Activated CD8-positive, alpha-beta memory T cell treated with anti-CD3 and anti-CD28 coated beads for 48 hours (primary cell): ENCODE data around the gene ARAP3.

Experiments
- DNase-seq, 3 experiments: peaks; one replicate each; pipeline ENCODE4 v3.0.0-alpha.2; 2020; ENCODE audit warnings: low read depth in 2 of 3, low spot score in 2 of 3

Gene ARAP3

DNA sequence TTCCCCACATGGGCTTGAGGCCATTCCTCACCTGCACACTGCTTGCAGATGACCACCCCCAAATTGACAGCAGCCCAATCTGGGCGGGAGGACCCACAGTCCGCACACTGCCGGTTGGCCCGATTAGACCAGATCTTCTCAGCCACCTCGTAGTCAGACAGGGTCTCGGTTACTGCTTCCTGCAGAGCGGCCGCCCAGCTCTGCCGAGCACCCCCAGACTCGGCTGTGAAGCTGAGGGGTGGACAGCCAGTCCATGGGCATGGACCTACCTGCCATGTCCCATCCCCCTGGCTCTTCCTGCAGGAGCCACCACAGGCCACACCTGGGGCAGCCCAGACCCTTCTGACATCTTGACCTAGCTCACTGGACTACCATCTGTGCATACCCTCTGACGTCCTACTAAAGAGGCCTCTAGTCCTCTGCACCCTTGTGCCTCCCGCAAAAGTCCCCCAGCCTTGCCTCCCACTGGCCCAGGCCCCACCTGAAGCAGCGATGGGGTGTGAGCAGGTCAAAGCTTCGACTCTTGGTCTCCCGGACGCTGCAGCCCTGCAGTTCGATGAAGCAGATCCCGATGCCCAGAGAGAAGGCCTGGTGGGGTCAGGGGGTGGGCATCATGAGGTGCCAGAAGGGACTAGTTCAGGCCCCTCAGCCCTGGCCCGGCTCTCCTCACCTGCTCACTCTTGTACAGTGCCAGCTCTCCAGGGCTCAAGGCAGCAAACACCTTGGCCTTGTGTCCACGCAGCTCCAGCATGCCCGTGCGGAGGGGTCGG, 9.8 kb downstream of the ARAP3 start:
- no peak for DNase-seq

GRCh38 chr5:141669520-141669919, 12.5 kb downstream of the ARAP3 start:
- DNase-seq, result no peak

DNA sequence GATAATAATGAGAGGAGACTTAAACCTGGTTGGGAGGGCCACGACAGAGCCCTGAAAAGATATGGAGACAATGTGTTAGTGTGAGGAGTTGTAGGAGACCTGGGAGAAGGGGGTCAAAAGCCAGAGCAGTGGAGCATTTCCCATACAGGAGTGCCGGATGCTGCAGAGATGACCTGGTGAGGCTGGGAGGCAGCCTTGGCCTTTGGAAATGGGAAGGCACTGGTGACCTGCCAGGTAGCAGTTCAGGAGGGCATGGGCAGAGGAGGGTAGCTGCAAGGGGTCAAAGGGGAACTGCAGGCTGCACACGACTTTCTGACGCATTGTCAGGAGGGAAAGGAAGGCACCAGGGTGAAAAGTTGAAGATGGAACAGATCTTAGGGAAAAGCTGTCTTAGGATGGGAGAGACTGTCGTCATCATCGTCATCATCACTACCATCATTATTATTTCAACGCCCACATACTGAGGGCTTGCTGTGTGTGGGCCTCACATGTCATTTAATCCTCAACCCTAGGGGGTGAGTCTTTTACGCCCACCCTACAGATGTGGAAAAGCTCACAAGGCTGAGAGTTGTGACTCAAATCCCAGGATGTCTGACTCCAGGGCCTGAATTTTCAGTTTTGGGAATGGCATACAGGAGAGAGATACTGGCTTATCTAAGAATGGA, 13.3 kb downstream of the ARAP3 start:
- no peak for DNase-seq

GRCh38 chr5:141665995-141666940, 15.8 kb downstream of the ARAP3 start:
- no peak for DNase-seq

GRCh38 chr5:141664733-141665461, 17.1 kb downstream of the ARAP3 start:
- DNase-seq, result peak; percentile 36 to 64 (median 62)

- no peak for DNase-seq
Measured at GRCh38 chr5:141663506-141663905, 18.5 kb downstream of the ARAP3 start.

- no peak for DNase-seq
Measured at GRCh38 chr5:141662028-141662427, 20.0 kb downstream of the ARAP3 start.

- no peak for DNase-seq
Measured at GRCh38 chr5:141657937-141658545, 24.0 kb downstream of the ARAP3 start.

DNA sequence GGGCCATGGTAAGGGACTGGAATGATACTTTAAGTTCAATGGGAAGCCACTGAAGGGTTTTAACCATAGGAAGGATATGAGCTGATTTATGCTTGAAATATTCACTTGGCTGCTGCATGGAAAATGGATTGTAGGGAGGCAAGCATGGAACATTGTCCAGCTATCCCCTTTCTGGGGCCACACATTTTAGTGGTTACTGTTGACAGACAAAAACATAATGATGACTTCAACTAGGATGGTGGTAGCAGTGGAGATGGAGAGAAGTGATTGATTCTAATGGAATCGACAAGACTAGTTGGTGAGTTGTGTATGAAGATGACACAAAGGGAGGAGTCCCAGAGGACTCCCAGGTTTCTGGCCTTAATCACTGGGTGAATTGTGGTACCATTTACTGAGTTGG, 24.6 kb downstream of the ARAP3 start:
- DNase-seq, result no peak

GRCh38 chr5:141656396-141656795, 25.6 kb downstream of the ARAP3 start:
- no peak for DNase-seq

DNA sequence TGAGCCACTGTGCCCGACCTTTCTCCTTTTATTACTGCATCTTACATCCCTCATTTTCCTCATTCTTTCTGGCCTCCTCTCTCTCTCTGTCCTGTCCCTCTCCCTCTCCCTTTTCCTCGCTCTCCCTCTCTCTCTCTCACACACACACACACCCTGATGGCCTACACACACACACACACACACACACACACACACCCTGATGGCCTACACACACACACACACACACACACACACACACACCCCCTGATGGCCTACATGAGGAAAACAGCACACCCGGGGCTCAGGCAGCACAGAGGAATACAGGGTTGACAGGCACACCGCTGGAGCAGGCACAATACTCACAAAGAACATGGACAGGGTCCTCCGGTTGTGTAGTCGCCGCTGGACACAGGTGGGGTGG, 27.0 kb downstream of the ARAP3 start:
- no peak for DNase-seq

- DNase-seq, result no peak
Measured at GRCh38 chr5:141654298-141654697, 27.7 kb downstream of the ARAP3 start.

- DNase-seq, result no peak
Measured at GRCh38 chr5:141651728-141652105, 30.3 kb downstream of the ARAP3 start.

- peak; percentile 73 to 87 (median 84) for DNase-seq
Measured at GRCh38 chr5:141650851-141651727, 30.9 kb downstream of the ARAP3 start, which contains the start of gene FCHSD1. TSS of gene FCHSD1 (minus strand) at chr5:141651418. CDS start at chr5:141651368, 50 bp downstream.

DNA sequence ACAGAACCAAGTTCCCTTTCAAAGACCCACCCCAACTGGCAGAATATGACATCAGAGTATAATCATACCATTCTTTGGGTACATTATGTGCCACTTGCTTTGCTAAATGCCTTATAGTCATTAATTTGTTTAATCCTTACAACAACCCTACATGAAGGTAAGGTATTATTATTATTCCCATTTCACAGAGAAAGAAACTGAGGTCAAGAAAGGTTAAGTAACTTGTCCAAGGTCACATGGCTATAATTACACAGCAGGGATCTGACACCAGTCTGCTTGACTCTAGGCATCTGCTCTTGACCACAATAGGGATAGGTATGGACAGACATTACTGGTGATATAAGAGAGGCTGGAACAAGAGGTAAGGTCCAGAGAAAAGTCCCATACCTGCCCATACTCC, 32.1 kb downstream of the ARAP3 start:
- no peak for DNase-seq

- no peak for DNase-seq
Measured at GRCh38 chr5:141649056-141649688, 32.9 kb downstream of the ARAP3 start.

DNA sequence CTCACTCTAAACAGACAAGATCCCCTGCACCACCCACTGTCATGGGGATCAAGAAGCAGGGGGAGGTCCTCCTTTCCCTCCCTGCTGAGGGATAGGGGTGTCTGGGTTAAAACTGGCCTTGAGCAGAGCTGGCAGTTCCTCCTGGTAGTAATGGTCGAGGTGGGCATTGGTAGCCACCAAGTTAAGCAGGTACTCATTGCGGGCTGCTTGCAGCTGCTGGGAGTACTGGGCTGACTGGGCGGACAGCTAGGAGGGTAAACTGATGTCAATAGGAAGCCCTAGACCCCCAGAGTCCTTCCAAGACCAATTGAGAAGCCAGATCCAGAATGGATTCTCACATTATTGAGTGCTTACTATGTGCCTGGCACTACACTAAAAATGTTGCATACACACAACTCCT, 34.2 kb downstream of the ARAP3 start:
- DNase-seq, result no peak

GRCh38 chr5:141647242-141647641, 34.8 kb downstream of the ARAP3 start:
- DNase-seq, result no peak

- no peak for DNase-seq
Measured at GRCh38 chr5:141646026-141646425, 36.0 kb downstream of the ARAP3 start.
